ENCODE measurements around the gene REEP6.
"Not testable (repeated sequence)": the region's sequence is repeated elsewhere in the genome, so short reads cannot be mapped to it uniquely, and the experiment has no call there.

The REEP6 gene

DNA sequence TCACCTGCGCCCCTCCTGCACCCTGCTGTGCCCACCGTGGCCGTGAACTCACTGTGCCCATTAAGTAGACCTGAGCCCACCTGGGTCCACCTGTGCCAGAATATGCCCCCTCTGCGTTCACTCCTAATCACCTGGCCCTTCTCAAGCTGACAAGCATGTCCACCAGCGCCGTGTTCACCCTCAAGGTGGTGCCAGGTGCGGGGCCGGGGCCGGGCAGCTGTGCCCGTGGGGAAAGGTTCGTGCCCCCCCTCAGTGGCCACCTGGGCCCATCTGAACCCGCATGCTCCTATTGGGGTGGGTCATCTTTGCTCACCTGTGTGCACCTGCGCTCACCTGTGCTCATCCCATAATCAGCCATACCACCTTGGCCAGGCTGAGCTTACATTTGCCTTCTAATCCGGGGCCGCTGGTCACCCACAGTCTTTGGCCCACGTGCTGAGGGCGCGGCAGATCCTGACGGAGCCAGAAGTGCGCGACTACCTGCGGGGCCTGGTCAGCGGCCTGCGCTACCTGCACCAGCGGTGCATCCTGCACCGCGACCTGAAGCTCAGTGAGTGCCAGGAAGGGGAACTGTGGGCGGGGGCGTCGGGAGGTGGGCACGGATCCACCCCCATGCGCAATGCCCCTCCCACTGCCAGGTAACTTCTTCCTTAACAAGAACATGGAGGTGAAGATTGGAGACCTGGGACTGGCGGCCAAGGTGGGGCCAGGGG, 35.2 kb downstream of the REEP6 start:
- DNase-seq: no peak

DNA sequence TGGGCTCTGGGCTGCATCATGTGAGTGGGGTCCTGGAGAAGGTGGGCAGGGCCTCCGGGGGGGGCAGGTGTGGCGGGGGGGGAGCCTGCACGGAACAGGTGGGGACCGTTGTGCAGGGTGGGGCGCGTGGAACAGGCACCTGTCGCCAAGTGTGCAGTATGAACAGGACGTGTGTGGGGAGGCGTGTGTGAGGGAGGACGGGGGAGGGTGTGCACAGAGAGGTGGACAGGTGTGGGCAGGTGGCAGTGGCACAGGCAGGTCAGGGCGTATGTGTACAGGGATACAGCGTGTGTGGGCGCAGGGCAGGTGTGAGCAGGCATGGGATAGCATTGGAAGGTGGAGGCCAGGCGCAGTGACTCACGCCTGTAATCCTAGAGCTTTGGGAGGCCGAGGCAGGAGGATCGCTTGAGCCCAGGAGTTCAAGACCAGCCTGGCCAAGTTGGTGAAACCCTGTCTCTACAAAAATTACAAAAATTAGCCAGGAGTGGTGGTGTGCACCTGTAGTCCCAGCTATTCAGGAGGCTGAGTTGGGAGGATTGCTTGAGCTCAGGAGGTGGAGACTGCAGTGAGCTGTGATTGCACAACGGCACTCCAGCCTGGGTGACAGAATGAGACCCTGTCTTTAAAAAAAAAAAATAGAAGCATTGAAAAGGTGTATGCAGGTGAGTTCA, 36.1 kb downstream of the REEP6 start:
- no peak for DNase-seq

DNA sequence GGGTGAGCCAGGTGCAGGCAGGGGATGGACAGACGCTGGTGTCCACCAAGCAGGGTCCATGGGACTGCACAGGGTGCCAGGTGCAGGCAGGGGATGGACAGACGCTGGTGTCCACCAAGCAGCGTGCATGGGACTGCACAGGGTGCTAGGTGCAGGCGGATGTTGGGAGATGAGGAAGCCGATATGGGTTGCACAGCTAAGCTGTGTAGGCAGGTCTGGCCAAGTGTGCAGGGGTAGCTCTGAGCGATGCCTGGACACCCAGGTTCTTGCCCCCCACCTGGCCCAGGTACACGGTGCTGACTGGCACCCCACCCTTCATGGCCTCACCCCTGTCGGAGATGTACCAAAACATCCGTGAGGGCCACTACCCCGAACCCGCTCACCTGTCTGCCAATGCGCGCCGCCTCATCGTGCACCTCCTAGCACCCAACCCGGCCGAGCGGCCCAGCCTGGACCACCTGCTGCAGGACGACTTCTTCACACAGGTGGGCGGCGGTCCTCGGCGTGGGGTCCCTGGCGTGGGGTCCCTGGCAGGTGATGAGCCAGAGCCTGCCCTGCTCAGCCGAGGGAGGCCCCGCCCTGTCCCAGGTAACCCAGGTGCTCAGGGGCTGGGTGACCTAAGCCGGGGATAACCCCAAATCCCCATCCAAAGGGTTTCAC, 36.8 kb downstream of the REEP6 start:
- DNase-seq: no peak

DNA sequence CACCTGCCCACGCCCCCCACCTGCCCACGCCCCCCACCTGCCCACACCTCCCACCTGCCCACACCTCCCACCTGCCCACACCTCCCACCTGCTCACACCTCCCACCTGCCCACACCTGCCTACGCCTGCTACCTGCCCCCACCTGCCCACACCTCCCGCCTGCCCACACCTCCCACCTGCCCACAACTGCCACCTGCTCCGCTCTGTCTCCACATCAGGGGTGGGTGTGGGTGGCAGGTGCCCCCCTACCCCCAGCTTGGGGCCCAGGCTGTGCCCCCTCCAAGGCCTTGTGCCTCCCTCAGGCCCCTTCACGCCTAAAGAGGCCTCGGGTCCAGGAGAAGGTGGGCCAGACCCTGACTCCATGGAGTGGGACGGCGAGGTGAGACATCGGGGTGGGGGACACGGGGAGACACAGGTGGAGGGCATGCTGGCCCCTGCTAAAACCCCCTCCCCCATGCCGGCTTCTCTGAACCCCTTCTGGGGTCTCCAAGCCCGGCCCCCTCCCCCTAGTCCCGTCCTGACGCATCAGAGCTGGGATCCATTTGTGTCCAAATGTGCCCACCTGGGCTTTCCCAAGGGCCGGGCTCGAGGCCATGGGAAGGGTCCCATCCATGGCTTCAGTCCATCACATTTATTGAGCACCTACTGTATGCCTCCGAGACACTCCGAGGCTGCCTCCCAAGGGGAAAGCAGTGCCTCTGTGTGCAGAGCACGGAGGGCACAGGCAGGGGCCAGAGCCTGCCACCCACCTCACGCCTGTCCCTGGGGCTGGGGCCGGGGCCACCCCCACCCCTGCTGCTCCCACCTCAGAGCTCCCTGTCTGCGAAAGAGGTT, 37.8 kb downstream of the REEP6 start:
- no peak for DNase-seq

DNA sequence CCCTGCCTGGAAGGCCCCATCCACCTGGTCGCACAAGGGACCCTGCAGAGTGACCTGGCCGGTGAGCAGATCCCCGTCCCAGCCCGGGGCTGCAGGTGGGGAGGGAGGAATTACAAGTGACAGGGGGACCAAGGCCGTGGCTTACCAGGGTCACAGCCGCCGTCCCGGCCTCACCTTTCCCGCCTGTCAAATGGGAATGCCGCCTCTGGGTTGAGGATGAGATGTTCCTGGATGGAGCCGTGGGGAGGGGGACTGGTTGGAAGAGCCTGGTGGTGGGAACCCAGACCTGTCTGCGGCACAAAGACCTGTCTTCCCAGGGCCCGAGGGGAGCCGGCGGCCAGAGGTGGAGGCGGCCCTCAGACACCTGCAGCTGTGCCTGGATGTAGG, 38.4 kb downstream of the REEP6 start:
- DNase-seq: no peak

DNA sequence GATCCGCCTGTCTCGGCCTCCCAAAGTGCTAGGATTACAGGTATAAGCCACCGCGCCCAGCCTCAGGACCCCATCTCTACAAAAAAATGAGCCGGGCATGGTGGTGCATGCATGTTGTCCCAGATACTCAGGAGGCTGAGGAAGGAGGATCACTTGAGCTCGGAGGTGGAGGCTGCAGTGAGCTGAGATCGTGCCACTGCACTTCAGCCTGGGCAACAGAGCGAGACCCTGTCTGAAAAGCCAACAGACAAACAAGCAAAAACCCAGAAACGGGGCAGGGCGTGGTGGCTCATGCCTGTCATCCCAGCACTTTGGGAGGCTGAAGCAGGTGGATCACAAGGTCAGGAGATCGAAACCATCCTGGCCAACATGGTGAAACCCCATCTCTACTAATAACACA, 39.9 kb downstream of the REEP6 start:
- not testable (repeated sequence) for DNase-seq

DNA sequence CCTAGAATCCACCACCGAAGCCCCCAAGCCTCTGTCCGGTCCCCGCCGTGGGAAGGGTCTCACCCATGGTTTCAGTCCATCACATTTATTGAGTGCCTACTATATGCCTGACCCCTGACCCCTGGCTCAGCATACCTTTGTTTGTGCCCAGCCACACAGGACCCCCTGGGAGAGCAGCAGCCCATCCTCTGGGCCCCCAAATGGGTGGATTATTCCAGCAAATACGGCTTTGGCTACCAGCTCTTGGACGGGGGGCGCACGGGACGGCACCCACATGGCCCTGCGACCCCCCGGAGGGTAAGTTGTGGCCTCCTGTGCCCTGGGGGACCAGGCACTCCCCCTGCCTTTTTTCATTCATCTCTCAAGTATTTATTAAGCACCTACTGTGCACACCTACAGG, 40.6 kb downstream of the REEP6 start:
- DNase-seq: no peak

DNA sequence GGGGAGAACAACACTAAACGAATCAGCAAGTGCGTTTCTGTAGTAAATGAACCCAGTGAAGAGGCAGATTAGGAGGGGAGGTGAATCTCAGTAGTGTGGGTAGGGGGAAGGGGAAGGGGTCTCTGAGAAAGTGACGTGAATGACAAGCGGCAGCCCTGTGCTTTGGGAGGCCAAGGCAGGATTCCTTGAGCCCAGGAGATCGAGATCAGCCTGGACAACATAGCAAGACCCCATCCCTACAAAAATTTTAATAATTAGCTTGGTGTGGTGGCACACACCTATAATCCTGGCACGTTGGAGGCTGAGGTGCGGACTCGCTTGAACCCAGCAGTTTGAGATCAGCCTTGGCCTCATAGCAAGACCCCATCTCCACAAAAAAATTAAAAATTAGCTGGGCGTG, 41.0 kb downstream of the REEP6 start:
- DNase-seq: no peak

DNA sequence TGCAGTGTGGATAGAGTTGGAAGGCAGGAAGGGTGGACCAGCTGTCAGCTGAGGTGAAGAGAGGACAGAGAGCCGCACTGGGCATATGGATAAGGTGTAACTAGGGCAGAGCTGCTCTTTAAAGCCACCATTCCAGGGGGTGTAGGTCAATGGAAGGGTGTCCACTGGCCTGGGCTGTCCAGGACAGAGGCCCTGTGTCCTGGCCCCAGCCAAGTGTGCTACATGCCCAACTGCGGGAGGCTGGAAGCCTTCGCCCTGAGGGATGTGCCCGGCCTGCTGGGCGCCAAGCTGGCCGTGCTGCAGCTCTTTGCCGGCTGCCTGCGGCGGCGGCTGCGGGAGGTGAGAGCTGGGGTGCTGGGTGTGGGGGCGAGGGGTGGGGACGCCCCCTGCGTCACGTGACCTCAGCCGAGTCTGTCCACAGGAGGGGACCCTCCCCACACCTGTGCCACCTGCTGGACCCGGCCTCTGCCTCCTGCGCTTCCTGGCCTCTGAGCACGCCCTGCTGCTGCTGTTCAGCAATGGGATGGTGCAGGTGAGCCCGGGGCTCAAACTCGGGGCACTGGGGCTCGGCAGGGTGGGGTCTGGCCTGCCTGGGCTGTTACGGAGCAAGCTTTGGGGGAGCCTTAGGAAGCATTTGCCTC, 42.6 kb downstream of the REEP6 start:
- DNase-seq: no peak

DNA sequence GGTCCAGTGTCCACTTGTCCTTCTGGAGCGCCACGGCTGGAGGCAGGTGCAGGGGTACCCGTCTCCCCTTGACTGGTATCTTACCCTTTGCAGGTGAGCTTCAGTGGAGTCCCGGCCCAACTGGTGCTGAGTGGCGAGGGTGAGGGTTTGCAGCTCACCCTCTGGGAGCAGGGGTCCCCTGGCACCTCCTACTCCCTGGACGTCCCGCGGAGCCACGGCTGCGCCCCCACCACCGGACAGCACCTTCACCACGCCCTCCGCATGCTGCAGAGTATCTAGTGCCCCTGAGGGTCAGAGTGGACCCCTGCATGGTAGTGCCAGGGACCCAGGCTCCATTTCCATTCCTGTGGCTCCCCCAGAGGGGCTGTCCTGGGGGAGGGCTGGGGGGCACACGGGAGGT, 44.0 kb downstream of the REEP6 start:
- no peak for DNase-seq

DNA sequence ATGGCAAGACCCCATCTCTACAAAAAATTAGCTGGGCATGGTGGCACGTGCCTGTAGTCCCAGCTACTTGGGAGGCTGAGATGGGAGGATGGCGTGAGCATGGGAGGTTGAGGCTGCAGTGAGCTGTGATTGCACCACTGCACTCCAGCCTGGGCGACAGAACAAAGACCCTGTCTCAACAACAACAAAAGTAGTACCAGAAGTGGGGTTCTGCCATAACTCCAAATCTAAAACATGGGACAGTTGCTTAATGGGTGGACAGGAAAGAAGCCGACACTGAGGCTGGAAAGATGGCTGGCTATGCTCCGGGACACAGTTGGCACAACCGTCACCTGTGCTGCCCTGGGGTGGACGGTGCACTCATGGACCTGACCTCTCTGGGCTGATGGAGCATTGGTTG, 44.7 kb downstream of the REEP6 start:
- DNase-seq: not testable (repeated sequence)

DNA sequence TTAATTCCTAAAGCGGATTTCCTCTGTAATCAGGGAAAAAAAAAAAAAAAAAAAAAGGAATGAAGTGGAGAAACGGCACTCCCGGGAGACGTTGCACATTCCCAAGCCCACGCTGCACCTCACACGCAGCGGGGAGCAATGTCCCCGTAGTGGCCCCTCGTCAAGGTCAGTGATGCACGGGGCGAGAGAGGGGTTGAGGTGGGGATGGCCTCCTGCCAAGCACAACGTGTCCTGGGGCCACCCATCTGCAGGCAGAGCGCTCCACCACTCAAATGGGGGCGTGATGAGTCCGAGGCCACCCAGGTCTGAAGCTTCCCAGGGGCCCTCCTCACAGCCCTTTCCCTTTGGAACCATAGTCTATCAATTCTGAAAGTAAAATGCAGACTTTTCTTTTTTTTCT, 48.0 kb downstream of the REEP6 start:
- no peak for DNase-seq

DNA sequence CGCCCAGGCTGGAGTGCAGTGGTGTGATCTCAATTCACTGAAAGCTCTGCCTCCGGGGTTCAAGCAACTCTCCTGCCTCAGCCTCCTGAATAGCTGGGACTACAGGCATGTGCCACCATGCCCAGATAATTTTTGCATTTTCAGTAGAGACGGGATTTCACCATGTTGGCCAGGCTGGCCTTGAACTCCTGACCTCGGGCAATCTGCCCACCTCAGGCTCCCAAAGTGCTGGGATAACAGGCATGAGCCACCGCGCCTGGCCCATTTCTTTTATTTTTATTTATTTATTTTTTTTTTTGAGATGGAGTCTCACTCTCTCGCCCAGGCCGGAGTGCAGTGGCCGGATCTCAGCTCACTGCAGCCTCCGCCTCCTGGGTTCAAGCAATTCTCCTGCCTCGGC, 48.8 kb downstream of the REEP6 start:
- not testable (repeated sequence) for DNase-seq

DNA sequence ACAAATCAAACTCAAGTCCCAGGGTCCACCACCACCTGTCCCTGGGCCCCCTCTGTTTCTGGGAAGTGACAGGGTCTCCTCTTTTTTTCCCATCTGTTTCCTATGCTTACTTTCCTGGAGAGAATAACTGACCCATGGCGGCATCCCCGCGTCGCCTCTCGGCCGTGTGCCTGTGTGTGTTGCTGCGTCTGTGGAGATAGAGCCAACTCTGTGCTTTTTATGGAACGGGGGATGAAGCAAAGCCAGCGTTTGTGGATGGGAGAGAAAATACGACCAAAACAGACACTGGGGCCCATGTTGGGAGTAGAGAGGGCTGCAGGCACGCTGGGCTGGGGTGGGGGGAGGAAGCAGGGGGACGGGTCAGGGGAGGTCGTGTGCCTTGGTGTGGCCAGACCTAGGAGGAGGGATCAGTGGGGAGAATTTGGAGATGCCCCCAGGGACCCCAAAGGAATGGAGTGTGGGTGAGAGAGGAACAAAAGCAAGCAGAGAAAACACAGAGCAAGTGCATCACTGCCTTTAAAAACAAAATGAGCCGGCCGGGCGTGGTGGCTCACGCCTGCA, 49.5 kb downstream of the REEP6 start:
- DNase-seq: no peak
